K562 (cell line): ENCODE results near the gene DNAJC15. TPM values are rescaled to one million over a fixed set of nuclear protein-coding genes. Genes with fewer than 3 reads are reported as not detected.

Experiments
- ATAC-seq: fragments of 200-7000 bp; cut with Tn5 transposase; 3 replicates; pipeline ENCODE4 v1.9.1; 2020; ENCODE audit warnings: moderate library complexity
- BruUV-seq: library from RNA; stranded (reverse); fragments of 400-500 nt; replicated peaks from 2 replicates; lab custom pipeline; 2021; lab: Mats Ljungman, UMichigan
- CTCF ChIA-PET: fragments of 300-600 bp; formaldehyde crosslinking; extraction: SDS; loops from one replicate; lab custom pipeline; 2021; ENCODE audit warnings: low intra/inter-chr PET ratio; lab: Yijun Ruan, JAX
- POLR2A ChIA-PET: fragments of 300-600, 350-650 bp; sonication (Branson Sonifier 250); formaldehyde crosslinking; extraction: SDS; loops from one replicate; lab custom pipeline; 2021; ENCODE audit warnings: antibody characterized with exemption, inconsistent platforms; lab: Yijun Ruan, JAX
- DNase-seq, 4 experiments: peaks; one replicate each; pipeline versions ENCODE4 v3.0.0 to v3.0.0-alpha.2; 2011 to 2018; ENCODE audit warnings: low spot score in 3 of 4, mixed read lengths in 3 of 4; ENCODE audit errors: extremely low read depth in 1 of 4
- FAIRE-seq: peaks from 2 replicates; lab custom pipeline; 2011; peaks lifted over from hg19 to GRCh38; lab: Jason Lieb, UNC
- H2AFZ ChIP-seq: 2 replicates; pipeline ENCODE4 v1.6.0; 2011; ENCODE audit warnings: low read depth, low read length, control low read depth, inconsistent platforms
- H3K27ac ChIP-seq: fragments of 200-600 bp; 3 replicates; pipeline ENCODE4 v1.8.0; 2011; ENCODE audit warnings: low read depth, mild to moderate bottlenecking, control low read depth, inconsistent platforms, low read length, moderate library complexity, mixed read lengths; ENCODE audit errors: extremely low read depth
- H3K27me3 ChIP-seq, 2 experiments: fragments of 300-600 bp in 1 of 2; 2 replicates in 1 of 2; 3 replicates in 1 of 2; pipeline versions ENCODE4 v1.6.0 to v1.8.0; 2011; ENCODE audit warnings: inconsistent platforms in 2 of 2, low read length in 2 of 2, mild to moderate bottlenecking in 1 of 2, mixed read lengths in 1 of 2, moderate library complexity in 1 of 2; ENCODE audit not compliant: control insufficient read depth in 2 of 2, insufficient read depth in 2 of 2
- H3K36me3 ChIP-seq: fragments of 300-600 bp; 3 replicates; pipeline ENCODE4 v1.8.0; 2011; ENCODE audit warnings: mild to moderate bottlenecking, low read length, inconsistent platforms; ENCODE audit not compliant: control insufficient read depth, insufficient read depth
- H3K4me1 ChIP-seq, 2 experiments: fragments of 200-600 bp in 1 of 2; replicated peaks in 1 of 2; 2 replicates in 1 of 2; 3 replicates in 1 of 2; pipeline versions ENCODE4 v1.5.1 to v1.8.0; 2011; ENCODE audit warnings: inconsistent platforms in 2 of 2, low read length in 2 of 2, mild to moderate bottlenecking in 1 of 2, mixed read lengths in 1 of 2, moderate library complexity in 1 of 2; ENCODE audit not compliant: control insufficient read depth in 2 of 2, insufficient read depth in 2 of 2
- H3K4me2 ChIP-seq: 2 replicates; pipeline ENCODE4 v1.6.1; 2011; ENCODE audit warnings: low read length, control low read depth, inconsistent platforms, mixed read lengths; ENCODE audit not compliant: insufficient read depth
- H3K4me3 ChIP-seq: fragments of 200-600 bp; sonication (generic), shearing (Covaris generic); 2 replicates; pipeline ENCODE4 v1.5.1; 2016; ENCODE audit warnings: control low read depth, inconsistent platforms
- H3K79me2 ChIP-seq: fragments of 200-600 bp; 3 replicates; pipeline ENCODE4 v1.8.0; 2011; ENCODE audit warnings: low read length, inconsistent platforms; ENCODE audit not compliant: control insufficient read depth, insufficient read depth
- H3K9ac ChIP-seq, 2 experiments: 2 replicates each; pipeline versions ENCODE4 v1.6.0 to v1.6.1; 2011; ENCODE audit warnings: low read depth in 2 of 2, low read length in 2 of 2, control low read depth in 1 of 2, inconsistent platforms in 1 of 2, mild to moderate bottlenecking in 1 of 2, mixed read lengths in 1 of 2; ENCODE audit not compliant: insufficient read depth in 1 of 2
- H3K9me1 ChIP-seq: one replicate; pipeline ENCODE4 v1.6.0; 2011; ENCODE audit warnings: inconsistent platforms, mild to moderate bottlenecking, low read length, moderate library complexity; ENCODE audit not compliant: control insufficient read depth, insufficient read depth
- H3K9me3 ChIP-seq: replicated peaks from 2 replicates; pipeline ENCODE4 v1.5.1; 2011; ENCODE audit warnings: low read depth, low read length, inconsistent platforms; ENCODE audit not compliant: control insufficient read depth, insufficient read depth
- H4K20me1 ChIP-seq: replicated peaks from 2 replicates; pipeline ENCODE4 v1.6.1; 2011; ENCODE audit warnings: low read length, inconsistent platforms, mixed read lengths; ENCODE audit not compliant: control insufficient read depth, insufficient read depth
- ARNT ChIP-seq, 2 experiments: fragments of 450-650 bp; IDR thresholded peaks; 2 replicates each; pipeline ENCODE4 v1.6.1; 2016; ENCODE audit warnings: mild to moderate bottlenecking in 1 of 2
- FOS ChIP-seq: IDR thresholded peaks from 3 replicates; pipeline ENCODE4 v1.6.1; 2011; ENCODE audit not compliant: insufficient read length; ENCODE audit errors: extremely low read depth
- POU5F1 ChIP-seq: fragments of 150-350 bp; IDR thresholded peaks from 2 replicates; pipeline ENCODE4 v1.6.1; 2014; ENCODE audit warnings: borderline replicate concordance, low read length, low read depth, mild to moderate bottlenecking; ENCODE audit not compliant: partially characterized antibody
- RB1 ChIP-seq: fragments of 450-650 bp; IDR thresholded peaks from 2 replicates; pipeline ENCODE4 v1.6.1; 2017; ENCODE audit warnings: low read depth, mild to moderate bottlenecking
- SMAD3 ChIP-seq: fragments of 450-650 bp; formaldehyde crosslinking; conservative IDR thresholded peaks from 2 replicates; pipeline ENCODE4 v1.4.0; 2020; ENCODE audit warnings: mild to moderate bottlenecking
- SMARCC2 ChIP-seq: fragments of 450-650 bp; IDR thresholded peaks from 2 replicates; pipeline ENCODE4 v1.6.1; 2017; ENCODE audit warnings: antibody characterized with exemption, moderate library complexity, mild to moderate bottlenecking, low read depth
- SP2 ChIP-seq: IDR thresholded peaks from 2 replicates; pipeline ENCODE4 v1.6.1; 2011; ENCODE audit warnings: mild to moderate bottlenecking, low read depth, low read length, moderate library complexity; ENCODE audit not compliant: poor library complexity, severe bottlenecking; ENCODE audit errors: extremely low read depth
- ZBTB11 ChIP-seq, 3 experiments: fragments of 200-800 bp in 1 of 3; fragments of 250-450 bp in 1 of 3; fragments of 450-650 bp in 1 of 3; sonication (Bioruptor Pico) in 1 of 3; sonication (Bioruptor generic) in 1 of 3; formaldehyde crosslinking in 1 of 3; IDR thresholded peaks; 2 replicates each; pipeline versions ENCODE4 v1.6.1 to v1.8.0; 2016 to 2022; ENCODE audit warnings: mild to moderate bottlenecking in 2 of 3, missing genetic modification characterization in 2 of 3, missing compliant biosample characterization in 1 of 3, moderate library complexity in 1 of 3
- ZNF134 ChIP-seq: fragments of 250-450 bp; sonication (Bioruptor Pico); conservative IDR thresholded peaks from 2 replicates; pipeline ENCODE4 v1.4.0; 2020
- ZNF3 ChIP-seq: fragments of 250-450 bp; sonication (Bioruptor Pico); IDR thresholded peaks from 2 replicates; pipeline ENCODE4 v1.5.0; 2021; ENCODE audit warnings: mild to moderate bottlenecking, moderate library complexity
- ZNF778 ChIP-seq: fragments of 450-650 bp; formaldehyde crosslinking; IDR thresholded peaks from 2 replicates; pipeline ENCODE4 v1.4.0; 2020; ENCODE audit warnings: mild to moderate bottlenecking, moderate library complexity
- ZNF79 ChIP-seq: fragments of 250-450 bp; sonication (Bioruptor Pico); IDR thresholded peaks from 2 replicates; pipeline ENCODE4 v1.4.0; 2020; ENCODE audit warnings: low read depth, mild to moderate bottlenecking, moderate library complexity
- WGBS: fragments of 100-300 bp; shearing (Covaris generic); methylation state at CpG from one replicate; pipeline ENCODE4 v1.1.6; 2016; ENCODE audit warnings: low coverage, mixed read lengths; ENCODE audit not compliant: insufficient coverage; ENCODE audit errors: missing lambda C conversion rate; 5-methylcytosine and 5-hydroxymethylcytosine counted together
- in situ Hi-C: fragments of 300-500 bp; cut with MboI; formaldehyde crosslinking; loops from 4 replicates; pipeline ENCODE4 v1.15.0; 2018; ENCODE audit warnings: inconsistent platforms, mixed read lengths
- intact Hi-C: fragments of 100-400 bp; cut with micrococcal nuclease; formaldehyde crosslinking; loops from 2 replicates; pipeline ENCODE4 v1.14.2; 2022
- polyA plus RNA-seq, 8 experiments: library from polyadenylated mRNA; depleted of rRNA in 4 of 8; stranded (reverse) in 5 of 8; unstranded in 3 of 8; fragments of >200 nt; fragmentation: Nextera tagmentation in 2 of 8; fragmentation: Illumina TruSeq in 1 of 8; extraction: Ambion mirVana in 2 of 8; extraction: Trizol in 1 of 8; gene quantifications; 2 replicates each; pipeline versions ENCODE4 v1.2.1 to v1.2.3, GENCODE V29; 2011 to 2014; ENCODE audit warnings: inconsistent platforms in 1 of 8, missing spikeins in 1 of 8
- total RNA-seq, 7 experiments: library from RNA; depleted of rRNA in 6 of 7; stranded (reverse); fragments of >200 nt in 6 of 7; fragmentation: Illumina TruSeq in 2 of 7; extraction: Trizol in 2 of 7; gene quantifications; 2 replicates each; pipeline versions ENCODE4 v1.2.1 to v1.2.3, GENCODE V29; 2011 to 2021; ENCODE audit warnings: low replicate concordance in 1 of 7

DNAJC15 gene
- total and polyA plus RNA-seq, 9 of the 15 experiments (the other 6 are each of a cell fraction or from before 2014, with no cell fraction given): 0.47 to 3.8 (median 1.0) TPM

- Histone ChIP-seq H3K27ac (no peak overlapping the region), H3K9ac (no peak overlapping the region), H3K4me3 (no peak overlapping the region), H3K9me1 (no peaks in the 10 kb centered on the region), H3K4me2 (no peak overlapping the region), H4K20me1 (no peaks in the 10 kb centered on the region), H2AFZ (no peak overlapping the region), H3K79me2 (no peaks in the 10 kb centered on the region), H3K4me1 (no peaks in the 10 kb centered on the region), H3K9me3 (no peaks in the 10 kb centered on the region), H3K36me3 (no peaks in the 10 kb centered on the region), H3K27me3 (no peaks in the 10 kb centered on the region; a peak in 1 of 5 replicates)
- intact Hi-C loops (loop anchor here (2.0 kb wide), 1 partner anchor 163 kb away; no protein-coding TSS in a partner anchor), in situ Hi-C loops (no loop called here)
- DNase-seq (no peak), ATAC-seq (no peak), FAIRE-seq (no peak)
- ChIA-PET CTCF (no interaction called here), POLR2A (no interaction called here)
- no TSS peak for BruUV-seq
- 0% methylated on average over 4 of the region's 4 CpGs for WGBS
- no peak for TF ChIP-seq POU5F1
These were observed 110.4 kb downstream of the DNAJC15 start for GRCh38 chr13:43133792-43134191.

- Histone ChIP-seq H3K9ac (no peak overlapping the region), H3K4me2 (no peak overlapping the region), H3K27ac (no peak overlapping the region), H3K27me3 (no peaks in the 10 kb centered on the region; a peak in 1 of 5 replicates), H3K4me1 (no peaks in the 10 kb centered on the region), H3K36me3 (no peaks in the 10 kb centered on the region), H3K79me2 (no peaks in the 10 kb centered on the region), H3K9me3 (no peaks in the 10 kb centered on the region), H3K4me3 (no peak overlapping the region), H3K9me1 (no peaks in the 10 kb centered on the region), H2AFZ (no peak overlapping the region), H4K20me1 (no peaks in the 10 kb centered on the region)
- DNase-seq (no peak), ATAC-seq (no peak), FAIRE-seq (no peak)
- intact Hi-C loops: no loop called here
- ChIA-PET CTCF (no interaction called here), POLR2A (interaction anchor here (0.6 kb wide), 1 partner anchor 65 kb away, joined by 4 read pairs; no protein-coding TSS in a partner anchor)
- TF ChIP-seq FOS (no peak), SMARCC2 (no peak), SMAD3 (CRISPR knock-in tag) (no peak), ZNF3 (CRISPR knock-in tag) (no peak), ZNF79 (no peak), SP2 (no peak), ZNF778 (CRISPR knock-in tag) (no peak), ZBTB11 (CRISPR knock-in tag; IDR thresholded peaks at IDR 0.05) (no peak), ZNF134 (CRISPR knock-in tag) (no peak), ARNT (IDR thresholded peaks at IDR 0.05) (no peak), RB1 (no peak)
- no TSS peak for BruUV-seq
- WGBS: 2% methylated on average over 5 of the region's 7 CpGs
- in situ Hi-C loops: no loop called here
These were observed 111.5 kb downstream of the DNAJC15 start for GRCh38 chr13:43134868-43135267.
